Erythroblast (primary cell): ENCODE results near the gene CCDC183.
"Not testable (repeated sequence)": the region's sequence is repeated elsewhere in the genome, so short reads cannot be mapped to it uniquely, and the experiment has no call there.

ENCODE experiments used
- DNase-seq, 2 experiments: peaks; one replicate each; lab custom pipeline; 2025; lab: John Stamatoyannopoulos, UW
- GATA1 ChIP-seq: IDR thresholded peaks from 2 replicates; pipeline ENCODE4 v1.6.1; 2011; ENCODE audit warnings: low read depth, mild to moderate bottlenecking, control low read depth, low read length, moderate library complexity
- POLR2A ChIP-seq: IDR thresholded peaks from 2 replicates; pipeline ENCODE4 v1.6.1; 2011; ENCODE audit warnings: mild to moderate bottlenecking, low read length

CCDC183 gene

GRCh38 chr9:136838314-136839228 is 42.4 kb downstream of the CCDC183 start:
- DNase-seq, result no peak
- TF ChIP-seq GATA1, result no peak
- no peak for TF ChIP-seq POLR2A

GRCh38 chr9:136839229-136840139 is 43.3 kb downstream of the CCDC183 start:
- no peak for TF ChIP-seq POLR2A
- no peak for TF ChIP-seq GATA1
- DNase-seq, result no peak

GRCh38 chr9:136840140-136840876 is 44.2 kb downstream of the CCDC183 start:
- no peak for DNase-seq
- TF ChIP-seq GATA1 (no peak), POLR2A (no peak)

- no peak for DNase-seq
- TF ChIP-seq POLR2A, result no peak
- no peak for TF ChIP-seq GATA1
Measured at GRCh38 chr9:136840877-136841645, 44.9 kb downstream of the CCDC183 start.

GRCh38 chr9:136841646-136842379 is 45.7 kb downstream of the CCDC183 start:
- not testable (repeated sequence) for DNase-seq

GRCh38 chr9:136842380-136842948 is 46.3 kb downstream of the CCDC183 start, which contains the start of gene AJM1:
AJM1 (plus strand) TSS chr9:136842478; CDS start chr9:136844415, 1,937 bp downstream.
- DNase-seq, result peak; percentile 82 to 89

GRCh38 chr9:136843159-136843800 is 47.1 kb downstream of the CCDC183 start:
- DNase-seq, result not testable (repeated sequence)

- peak; percentile 56 to 71 for DNase-seq
Measured at GRCh38 chr9:136843801-136844740, 47.9 kb downstream of the CCDC183 start.

- no peak for DNase-seq
- no peak for TF ChIP-seq POLR2A
- no peak for TF ChIP-seq GATA1
Measured at GRCh38 chr9:136844761-136845464, 48.8 kb downstream of the CCDC183 start.

GRCh38 chr9:136845465-136846260 is 49.5 kb downstream of the CCDC183 start:
- no peak for DNase-seq
- TF ChIP-seq POLR2A (no peak), GATA1 (no peak)
